ENCODE data around the gene SCNN1A.

DNA sequence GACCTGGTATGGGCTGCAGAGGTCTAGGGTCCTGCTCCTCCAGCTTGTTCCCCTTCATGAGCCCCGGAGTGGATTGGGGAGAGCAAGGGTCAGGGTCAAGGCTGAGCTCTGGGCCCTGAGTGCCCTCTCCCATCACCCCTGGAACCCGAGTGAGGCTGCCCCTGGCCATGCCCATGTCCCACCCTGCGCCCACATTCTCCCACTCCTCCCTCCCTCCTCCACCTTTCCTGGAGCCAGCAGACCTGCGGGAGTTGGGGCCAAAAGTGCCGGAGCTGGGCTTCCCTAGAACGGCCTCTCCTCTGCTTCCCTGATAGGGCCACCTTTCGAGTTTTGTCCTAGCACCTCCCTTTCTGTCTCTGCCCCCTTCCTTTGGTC, 590 bp downstream of the SCNN1A start:
- TF ChIP-seq, protein P1, sequence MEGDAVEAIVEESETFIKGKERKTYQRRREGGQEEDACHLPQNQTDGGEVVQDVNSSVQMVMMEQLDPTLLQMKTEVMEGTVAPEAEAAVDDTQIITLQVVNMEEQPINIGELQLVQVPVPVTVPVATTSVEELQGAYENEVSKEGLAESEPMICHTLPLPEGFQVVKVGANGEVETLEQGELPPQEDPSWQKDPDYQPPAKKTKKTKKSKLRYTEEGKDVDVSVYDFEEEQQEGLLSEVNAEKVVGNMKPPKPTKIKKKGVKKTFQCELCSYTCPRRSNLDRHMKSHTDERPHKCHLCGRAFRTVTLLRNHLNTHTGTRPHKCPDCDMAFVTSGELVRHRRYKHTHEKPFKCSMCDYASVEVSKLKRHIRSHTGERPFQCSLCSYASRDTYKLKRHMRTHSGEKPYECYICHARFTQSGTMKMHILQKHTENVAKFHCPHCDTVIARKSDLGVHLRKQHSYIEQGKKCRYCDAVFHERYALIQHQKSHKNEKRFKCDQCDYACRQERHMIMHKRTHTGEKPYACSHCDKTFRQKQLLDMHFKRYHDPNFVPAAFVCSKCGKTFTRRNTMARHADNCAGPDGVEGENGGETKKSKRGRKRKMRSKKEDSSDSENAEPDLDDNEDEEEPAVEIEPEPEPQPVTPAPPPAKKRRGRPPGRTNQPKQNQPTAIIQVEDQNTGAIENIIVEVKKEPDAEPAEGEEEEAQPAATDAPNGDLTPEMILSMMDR (IDR thresholded peaks at IDR 0.05; ENCODE audit: low read length), result no peak
- no peak for TF ChIP-seq EZH2 (optimal IDR thresholded peaks at IDR 0.05; ENCODE audit: low read depth, low read length)

All from MM.1S (cell line).